Hematopoietic multipotent progenitor cell (in vitro differentiated cells): Measurements from ENCODE around the gene MYH13. TPM values are rescaled to one million over a fixed set of nuclear protein-coding genes. Genes with fewer than 3 reads are reported as not detected.

Source experiments
- DNase-seq, 3 donors: peaks; one replicate each; pipeline ENCODE4 v3.0.0-alpha.2; 2011 to 2015; ENCODE audit warnings: low read depth in 2 of 3, low spot score in 2 of 3
- total RNA-seq: library from RNA; depleted of rRNA; stranded (reverse); fragments of >200 nt; gene quantifications from one replicate; pipeline ENCODE4 v1.2.3, GENCODE V29; 2012

Gene MYH13
- total RNA-seq: not detected

- DNase-seq: no peak
These were observed at the start of gene MYH13 for GRCh38 chr17:10372906-10373305. MYH13 (minus strand) TSS chr17:10373006; CDS start chr17:10364530, 8,476 bp downstream.

GRCh38 chr17:10421900-10422542 is 49.2 kb upstream of the MYH13 start, which contains the start of gene MYH8:
MYH8 (minus strand) TSS chr17:10421950; CDS start chr17:10420227, 1,723 bp downstream.
- DNase-seq: no peak

- no peak for DNase-seq
These were observed 48.4 kb upstream of the MYH13 start for GRCh38 chr17:10421211-10421610.

GRCh38 chr17:10420811-10421210 is 48.0 kb upstream of the MYH13 start:
- DNase-seq: no peak

- no peak for DNase-seq
These were observed 44.6 kb upstream of the MYH13 start for GRCh38 chr17:10417431-10417830.

- DNase-seq: no peak
These were observed 42.4 kb upstream of the MYH13 start for GRCh38 chr17:10415161-10415560.

GRCh38 chr17:10403589-10403988 is 30.8 kb upstream of the MYH13 start:
- no peak for DNase-seq

- DNase-seq: no peak
These were observed 25.5 kb upstream of the MYH13 start for GRCh38 chr17:10398352-10398751.

GRCh38 chr17:10396524-10397163 is 23.8 kb upstream of the MYH13 start:
- DNase-seq: no peak

GRCh38 chr17:10394201-10394887 is 21.5 kb upstream of the MYH13 start:
- no peak for DNase-seq

- no peak for DNase-seq
These were observed 20.1 kb upstream of the MYH13 start for GRCh38 chr17:10392880-10393279.

- no peak for DNase-seq
These were observed 13.1 kb upstream of the MYH13 start for GRCh38 chr17:10385871-10386270.

GRCh38 chr17:10384175-10384574 is 11.4 kb upstream of the MYH13 start:
- DNase-seq: no peak

GRCh38 chr17:10380631-10381408 is 8.0 kb upstream of the MYH13 start:
- DNase-seq: no peak

GRCh38 chr17:10370016-10370608 is 2.7 kb downstream of the MYH13 start:
- DNase-seq: no peak

- no peak for DNase-seq
These were observed 3.6 kb downstream of the MYH13 start for GRCh38 chr17:10369239-10369638.

GRCh38 chr17:10368561-10368960 is 4.2 kb downstream of the MYH13 start:
- DNase-seq: no peak

- DNase-seq: no peak
These were observed 12.2 kb downstream of the MYH13 start for GRCh38 chr17:10360578-10360977.

- peak in 2 of 3 donors; percentile 25 to 38 for DNase-seq
These were observed 15.0 kb downstream of the MYH13 start for GRCh38 chr17:10357768-10358167.

- no peak for DNase-seq
These were observed 18.2 kb downstream of the MYH13 start for GRCh38 chr17:10354651-10355050.

- no peak for DNase-seq
These were observed 19.9 kb downstream of the MYH13 start for GRCh38 chr17:10352893-10353292.
